Esophagus (tissue), 2 donors: ENCODE results near the gene KCNG2. TPM values are rescaled to one million over a fixed set of nuclear protein-coding genes. Genes with fewer than 3 reads are reported as not detected.

ENCODE experiments used
- H3K27ac ChIP-seq, 2 donors: one replicate each; pipeline ENCODE4 v1.5.1; 2013; ENCODE audit warnings: low read depth in 2 of 2, mild to moderate bottlenecking in 2 of 2, inconsistent platforms in 1 of 2, low read length in 1 of 2, moderate library complexity in 1 of 2
- H3K27me3 ChIP-seq, 2 donors: one replicate each; pipeline ENCODE4 v1.6.1; 2013; ENCODE audit warnings: low read length in 2 of 2, control low read depth in 1 of 2, mild to moderate bottlenecking in 1 of 2; ENCODE audit not compliant: insufficient read depth in 2 of 2, control insufficient read depth in 1 of 2
- H3K36me3 ChIP-seq, 2 donors: one replicate each; pipeline ENCODE4 v1.6.1; 2013; ENCODE audit warnings: low read length in 1 of 2; ENCODE audit not compliant: control insufficient read depth in 2 of 2, insufficient read depth in 2 of 2
- H3K4me1 ChIP-seq, 2 donors: one replicate each; pipeline ENCODE4 v1.6.1; 2013; ENCODE audit warnings: low read length in 1 of 2; ENCODE audit not compliant: control insufficient read depth in 2 of 2, insufficient read depth in 2 of 2
- H3K4me3 ChIP-seq, 2 donors: one replicate each; pipeline ENCODE4 v1.5.1; 2013; ENCODE audit warnings: low read length in 2 of 2, mild to moderate bottlenecking in 2 of 2, low read depth in 1 of 2, moderate library complexity in 1 of 2
- H3K9me3 ChIP-seq, 2 donors: one replicate each; pipeline ENCODE4 v1.6.1; 2013; ENCODE audit warnings: mild to moderate bottlenecking in 2 of 2, low read depth in 1 of 2, low read length in 1 of 2, moderate library complexity in 1 of 2; ENCODE audit not compliant: control insufficient read depth in 2 of 2, insufficient read depth in 1 of 2
- WGBS, 2 donors: extraction: QIAGEN DNeasy Blood & Tissue Kit; methylation state at CpG; one replicate each; pipeline ENCODE4 v1.1.7; 2013; 5-methylcytosine and 5-hydroxymethylcytosine counted together
- polyA plus RNA-seq, 2 donors: library from polyadenylated mRNA; stranded (reverse); fragments of 200-250 nt; gene quantifications; one replicate each; pipeline ENCODE4 v1.2.3, GENCODE V29; 2013
- donor health status: healthy with polysubstance abuse.
- donor health status: Bipolar disorder and iron deficiency.

KCNG2 gene
- polyA plus RNA-seq, 2 donors, result 0.04 TPM; not detected in 1

DNA sequence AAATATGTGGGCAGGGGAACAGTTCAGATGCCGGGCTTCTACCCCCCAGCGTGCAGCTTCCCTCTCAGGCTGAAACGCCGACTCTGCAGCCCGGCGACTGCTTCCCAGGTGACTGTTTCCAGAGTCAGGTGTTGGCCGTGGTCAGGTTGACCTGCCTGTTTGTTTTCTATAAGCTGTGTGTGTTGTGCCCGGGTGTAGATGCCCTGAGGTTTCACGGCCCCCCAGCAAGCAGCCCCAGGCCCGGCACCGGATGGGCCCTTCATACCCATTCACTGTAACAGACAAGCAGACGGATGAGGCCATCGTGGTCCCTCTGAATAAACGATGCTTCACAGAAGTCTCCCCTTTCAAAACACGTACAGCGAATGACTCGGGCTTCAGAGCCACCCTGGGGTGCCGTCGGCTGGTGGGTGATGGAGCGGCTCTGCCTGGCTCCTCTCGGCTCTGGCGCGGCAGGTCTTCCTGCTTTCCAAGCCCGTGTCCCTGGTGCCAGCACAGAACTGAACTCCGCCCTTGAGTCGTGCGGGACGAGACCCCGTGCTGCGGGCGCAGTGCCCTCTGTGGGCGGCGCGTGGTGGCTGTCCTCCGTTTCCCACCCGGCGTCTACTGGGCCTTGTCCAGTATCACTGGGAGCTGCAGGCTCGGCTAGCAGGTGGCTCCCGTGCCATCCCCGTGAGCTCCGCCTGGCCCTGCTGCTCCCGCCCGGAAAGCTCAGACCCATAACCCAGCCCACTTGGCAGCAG, 15.0 kb upstream of the KCNG2 start:
- Histone ChIP-seq H3K36me3 (no peaks in the 10 kb centered on the region), H3K27ac (no peak overlapping the region), H3K27me3 (no peaks in the 10 kb centered on the region), H3K4me3 (no peak overlapping the region), H3K9me3 (peaks cover 0 to 2% of the 10 kb centered on the region in 2 donors), H3K4me1 (no peaks in the 10 kb centered on the region)
- WGBS, 2 donors, result 86% methylated on average over 43 of the region's 43 CpGs

DNA sequence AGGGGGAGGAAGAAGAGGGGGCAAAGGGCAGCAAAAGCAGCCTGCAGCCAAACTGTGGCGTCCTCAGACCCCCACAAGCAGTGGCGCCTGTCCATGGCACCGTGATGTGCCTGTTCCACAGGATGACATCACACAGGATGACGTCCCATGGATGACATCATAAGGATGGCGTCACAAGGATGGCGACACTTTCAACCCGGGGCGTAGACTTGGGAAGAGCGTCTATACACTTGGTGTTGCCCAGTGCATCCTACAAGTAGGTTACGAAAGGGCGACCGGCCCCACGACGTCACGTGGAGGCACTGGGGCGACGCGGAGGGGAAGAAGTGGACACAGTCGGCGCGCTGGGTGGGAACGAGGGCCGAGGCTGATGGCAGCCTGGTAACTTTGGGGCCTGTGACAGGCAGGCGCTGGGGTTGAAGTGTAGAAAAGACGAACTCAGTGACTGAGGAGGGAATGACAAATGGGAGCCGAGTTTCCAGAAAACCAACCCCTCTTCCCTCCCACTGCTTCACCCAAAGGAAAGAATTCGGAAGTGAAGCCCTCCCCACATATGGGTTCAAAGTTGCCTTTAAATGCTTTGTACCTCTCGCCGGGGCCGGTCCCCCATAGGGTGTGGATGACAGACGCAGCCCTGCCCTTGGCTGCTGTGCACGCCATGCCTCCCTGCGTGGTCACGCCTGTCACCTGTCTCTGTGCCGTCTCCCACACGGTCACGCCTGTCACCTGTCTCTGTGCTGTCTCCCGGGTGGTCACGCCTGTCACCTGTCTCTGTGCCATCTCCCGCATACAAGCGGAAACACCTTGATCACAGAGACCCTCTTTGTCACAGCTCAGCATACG, 13.4 kb upstream of the KCNG2 start:
- whole genome bisulfite sequencing, 2 donors, result 81 to 83% methylated on average over 42 of the region's 42 CpGs
- peaks cover 0 to 2% of the 10 kb centered on the region in 2 donors for H3K27me3 ChIP-seq

DNA sequence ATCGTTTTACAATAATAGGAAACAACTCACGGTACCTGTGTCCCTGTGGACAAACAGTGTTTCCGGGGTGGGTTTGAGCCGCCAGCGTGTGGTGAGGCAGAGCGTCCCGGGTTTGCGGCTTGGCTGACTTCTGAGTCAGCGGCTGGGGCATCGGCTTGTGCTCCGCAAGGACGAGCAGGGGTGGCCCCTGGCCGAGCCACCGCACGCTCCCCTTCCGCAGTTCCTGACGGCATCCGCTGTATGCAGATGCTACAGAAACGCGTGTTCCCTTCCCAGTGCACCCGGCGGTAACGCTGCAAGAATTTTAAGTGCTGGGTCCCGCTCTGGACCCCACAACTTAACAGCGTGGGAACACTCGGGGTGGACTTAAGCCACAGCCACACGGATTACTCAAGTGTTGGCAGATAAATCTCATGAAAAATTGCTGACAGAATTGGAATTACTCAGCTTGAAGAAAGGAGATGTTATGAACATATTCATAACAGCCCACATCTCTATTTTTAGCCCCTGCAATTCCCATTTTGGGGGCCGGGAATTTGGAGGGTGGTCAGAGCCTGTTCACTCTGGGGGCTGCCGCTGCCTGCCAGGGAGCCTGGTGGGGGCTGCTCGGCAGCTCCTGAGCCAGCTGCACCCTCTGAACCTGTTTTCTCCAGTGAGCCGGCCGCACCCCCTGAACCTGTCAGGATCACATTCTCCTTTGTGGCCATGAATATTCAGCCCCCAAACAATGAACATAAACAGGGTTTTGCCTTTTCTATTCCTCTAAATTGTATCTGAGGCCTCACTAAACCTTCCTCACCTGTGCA, 12.6 kb upstream of the KCNG2 start:
- Histone ChIP-seq H3K36me3 (no peaks in the 10 kb centered on the region), H3K27ac (no peak overlapping the region), H3K27me3 (peaks cover 0 to 2% of the 10 kb centered on the region in 2 donors), H3K9me3 (peaks cover 3 to 8% of the 10 kb centered on the region in 2 donors), H3K4me1 (no peaks in the 10 kb centered on the region), H3K4me3 (no peak overlapping the region)
- 61 to 65% methylated on average over 32 of the region's 32 CpGs for WGBS, 2 donors

More for the DNA sequence above, 13.4 kb upstream of the KCNG2 start:
- Histone ChIP-seq H3K36me3 (no peaks in the 10 kb centered on the region), H3K4me3 (no peak overlapping the region), H3K4me1 (no peaks in the 10 kb centered on the region), H3K9me3 (peaks cover 3 to 8% of the 10 kb centered on the region in 2 donors), H3K27ac (no peak overlapping the region)

DNA sequence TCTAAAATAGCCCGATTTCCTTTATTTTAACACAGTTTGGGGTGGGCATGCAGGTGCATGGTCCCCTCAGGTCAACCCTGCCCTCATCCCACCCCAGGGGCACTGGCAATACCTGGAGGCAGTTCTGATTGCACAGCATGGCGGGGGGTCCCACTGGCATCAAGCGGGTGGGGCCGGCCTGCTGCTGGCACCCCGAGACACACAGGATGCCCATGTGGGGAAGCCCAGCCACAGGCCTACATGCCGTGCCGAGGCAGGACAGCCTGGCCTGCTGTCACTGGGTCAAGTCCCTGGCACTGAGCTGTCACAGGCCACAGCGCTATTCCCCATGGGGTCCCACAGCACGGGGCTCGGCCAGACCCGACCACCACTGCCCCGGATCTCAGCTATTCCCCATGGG, 11.9 kb upstream of the KCNG2 start:
- no peak overlapping the region for H3K27ac ChIP-seq
- H3K27me3 ChIP-seq, result peaks cover 2 to 4% of the 10 kb centered on the region in 2 donors
- no peak overlapping the region for H3K4me3 ChIP-seq
- peaks cover 3 to 8% of the 10 kb centered on the region in 2 donors for H3K9me3 ChIP-seq
- H3K36me3 ChIP-seq, result no peaks in the 10 kb centered on the region
- H3K4me1 ChIP-seq, result no peaks in the 10 kb centered on the region
- 78 to 86% methylated on average over 12 of the region's 12 CpGs for WGBS, 2 donors

DNA sequence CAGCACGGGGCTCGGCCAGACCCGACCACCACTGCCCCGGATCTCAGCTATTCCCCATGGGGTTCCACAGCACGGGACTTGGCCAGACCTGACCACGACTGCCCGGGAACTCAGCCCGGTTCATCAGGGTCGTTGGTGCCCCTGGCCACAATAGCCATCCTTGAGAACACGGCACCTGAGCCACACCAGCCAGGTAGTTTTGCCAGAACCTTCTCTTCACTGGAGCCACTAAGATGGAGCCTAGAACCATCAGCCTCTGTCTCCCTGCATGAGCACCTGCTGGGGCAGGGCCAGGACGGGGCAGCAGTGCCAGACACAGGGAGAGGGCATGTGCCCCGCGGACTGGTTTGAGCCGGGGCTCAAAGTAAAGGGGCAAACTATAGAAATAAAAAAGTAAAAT, 11.4 kb upstream of the KCNG2 start:
- Histone ChIP-seq H3K9me3 (peaks cover 3 to 8% of the 10 kb centered on the region in 2 donors), H3K27me3 (peaks cover 2 to 4% of the 10 kb centered on the region in 2 donors), H3K27ac (no peak overlapping the region), H3K36me3 (no peaks in the 10 kb centered on the region), H3K4me1 (no peaks in the 10 kb centered on the region), H3K4me3 (no peak overlapping the region)
- 80 to 89% methylated on average over 13 to 14 of the region's 14 CpGs for WGBS, 2 donors

DNA sequence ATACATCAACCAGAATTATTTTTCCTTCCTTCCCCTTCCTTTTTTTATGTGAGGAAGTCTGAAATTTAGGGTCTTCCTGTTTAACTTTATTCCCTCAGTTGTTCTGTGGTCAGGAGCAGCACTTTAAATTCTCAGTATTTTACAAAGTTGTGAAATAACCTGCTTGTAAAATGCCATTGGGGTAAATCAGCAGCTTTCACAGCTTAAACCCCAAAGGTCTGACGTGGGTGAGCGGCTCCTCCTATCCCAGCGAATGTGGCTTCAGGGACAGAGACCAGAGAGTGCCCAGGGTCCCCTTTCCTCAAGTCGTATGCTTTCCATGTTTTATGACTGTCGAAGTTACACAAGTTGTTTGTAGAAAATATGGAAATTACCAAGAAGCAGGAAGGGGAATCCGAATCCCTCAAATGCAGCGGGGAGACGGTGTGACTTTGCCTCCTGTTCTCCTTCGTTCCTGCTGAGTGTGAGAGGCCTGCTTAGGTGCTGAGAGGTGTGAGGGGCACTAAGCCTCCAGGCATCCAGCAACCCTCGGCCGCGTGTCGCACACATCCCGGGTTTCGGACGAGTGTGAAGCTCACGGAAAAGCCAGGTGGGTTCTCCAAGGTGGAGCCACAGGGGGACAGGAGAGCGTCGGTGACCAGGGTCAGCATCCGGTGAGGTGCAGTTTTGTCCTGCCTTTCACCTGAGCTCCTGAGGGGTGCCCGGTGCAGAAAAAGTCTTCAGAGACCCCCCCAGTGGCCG, 10.8 kb upstream of the KCNG2 start:
- 83 to 85% methylated on average over 22 of the region's 22 CpGs for WGBS, 2 donors
- peaks cover 3 to 8% of the 10 kb centered on the region in 2 donors for H3K9me3 ChIP-seq
- no peaks in the 10 kb centered on the region for H3K4me1 ChIP-seq
- H3K27ac ChIP-seq, result no peak overlapping the region
- no peaks in the 10 kb centered on the region for H3K36me3 ChIP-seq
- H3K27me3 ChIP-seq, result peaks cover 2 to 4% of the 10 kb centered on the region in 2 donors
- no peak overlapping the region for H3K4me3 ChIP-seq

DNA sequence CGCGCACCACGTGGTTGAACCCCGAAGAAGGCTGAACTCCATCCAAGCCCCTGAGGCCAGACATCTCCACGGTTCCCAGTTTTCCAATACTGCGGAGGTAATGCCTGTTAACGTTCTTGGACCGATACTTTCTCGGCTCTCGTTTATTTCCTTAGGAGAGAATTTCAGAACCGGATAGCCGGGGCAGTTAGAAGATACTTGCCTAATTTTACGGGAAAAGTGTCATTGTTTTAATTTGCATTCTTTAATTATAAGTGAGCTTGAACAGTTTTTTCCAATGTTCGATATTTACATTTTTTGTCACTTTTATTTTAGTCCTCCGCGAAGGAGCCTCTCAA, 10.2 kb upstream of the KCNG2 start:
- peak overlapping the region in 1 of 2 donors; percentile 24 for H3K4me3 ChIP-seq
- no peak overlapping the region for H3K27ac ChIP-seq
- no peaks in the 10 kb centered on the region for H3K36me3 ChIP-seq
- WGBS, 2 donors, result 85% methylated on average over 16 of the region's 16 CpGs
- H3K4me1 ChIP-seq, result no peaks in the 10 kb centered on the region
- H3K27me3 ChIP-seq, result peaks cover 2 to 4% of the 10 kb centered on the region in 2 donors
- peaks cover 3 to 8% of the 10 kb centered on the region in 2 donors for H3K9me3 ChIP-seq

DNA sequence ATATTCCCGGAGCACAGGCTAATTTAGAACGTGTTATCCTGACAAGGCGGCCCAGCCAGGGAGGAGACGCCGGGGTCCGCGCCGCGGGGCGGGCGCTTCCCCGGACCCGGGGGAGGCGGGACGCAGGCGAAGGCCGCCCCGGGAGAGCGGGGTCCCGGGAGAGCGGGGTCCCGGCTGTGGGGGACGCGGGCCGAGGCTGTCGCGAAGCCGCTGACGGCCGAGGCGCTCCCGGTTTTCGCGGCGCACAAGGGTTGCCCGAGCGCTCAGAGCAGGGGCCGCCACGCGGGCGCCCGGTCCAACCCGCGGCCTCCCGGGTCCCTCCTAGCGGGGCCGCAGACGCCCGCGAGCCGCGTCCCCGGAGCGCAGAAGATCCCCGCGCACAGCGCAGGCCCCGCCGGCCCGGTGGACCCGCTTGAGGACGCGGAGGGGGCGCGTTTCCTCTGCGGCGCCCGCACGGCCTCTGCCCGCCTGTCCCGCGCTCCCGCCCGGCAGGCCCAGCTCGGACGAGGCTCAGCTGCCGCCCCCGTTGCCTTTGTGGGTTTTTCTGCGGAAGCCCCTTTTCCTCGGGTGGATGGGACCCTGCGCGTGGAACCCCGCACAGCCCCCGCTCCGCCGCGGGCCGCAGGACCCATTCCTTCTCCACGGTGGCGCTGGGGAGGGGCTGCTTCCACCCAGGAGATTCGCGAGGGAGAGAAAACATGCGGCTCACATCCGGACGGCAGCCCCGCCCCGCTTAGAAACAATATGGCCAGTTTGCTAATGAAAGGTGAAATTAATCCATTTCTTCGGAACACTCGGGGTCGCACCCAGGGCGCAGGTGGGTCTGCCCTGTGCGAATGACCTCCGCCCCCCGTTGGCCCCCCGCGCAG, 9.6 kb upstream of the KCNG2 start:
- Histone ChIP-seq H3K27ac (no peak overlapping the region), H3K36me3 (no peaks in the 10 kb centered on the region), H3K4me1 (no peaks in the 10 kb centered on the region), H3K4me3 (peak overlapping the region in 1 of 2 donors; percentile 24), H3K9me3 (peaks cover 3 to 8% of the 10 kb centered on the region in 2 donors), H3K27me3 (peaks cover 2 to 4% of the 10 kb centered on the region in 2 donors)
- WGBS, 2 donors, result 6 to 8% methylated on average over 68 to 106 of the region's 106 CpGs
